Hypothalamus (tissue), 51 donors: ENCODE results near the gene TCEANC.
"Not testable (repeated sequence)": the region's sequence is repeated elsewhere in the genome, so short reads cannot be mapped to it uniquely, and the experiment has no call there.

Experiments used
- DNase-seq, 51 donors: peaks; one replicate each; lab custom pipeline; 2025; lab: John Stamatoyannopoulos, UW

TCEANC gene

GRCh38 chrX:13652850-13653693 lies at the start of gene TCEANC:
Gene TCEANC (plus strand): TSS chrX:13653141. CDS start chrX:13662509, 9,368 bp downstream.
- DNase-seq: peak; percentile 19 to 98 (median 87)

GRCh38 chrX:13605611-13606010 lies 47.3 kb upstream of the TCEANC start:
- no peak for DNase-seq

- no peak for DNase-seq
Observed at GRCh38 chrX:13607331-13607995, 45.5 kb upstream of the TCEANC start.

GRCh38 chrX:13607996-13608365 lies 45.0 kb upstream of the TCEANC start:
- no peak for DNase-seq

GRCh38 chrX:13614154-13614553 lies 38.8 kb upstream of the TCEANC start:
- DNase-seq: no peak

- no peak for DNase-seq
Observed at GRCh38 chrX:13620207-13620606, 32.7 kb upstream of the TCEANC start.

GRCh38 chrX:13622401-13622964 lies 30.5 kb upstream of the TCEANC start:
- no peak for DNase-seq

- DNase-seq: no peak
Observed at GRCh38 chrX:13627306-13627705, 25.6 kb upstream of the TCEANC start.

- not testable (repeated sequence) for DNase-seq
Observed at GRCh38 chrX:13637224-13637623, 15.7 kb upstream of the TCEANC start.

GRCh38 chrX:13638021-13638420 lies 14.9 kb upstream of the TCEANC start:
- DNase-seq: no peak

GRCh38 chrX:13638826-13639225 lies 14.1 kb upstream of the TCEANC start:
- DNase-seq: no peak

- DNase-seq: not testable (repeated sequence)
Observed at GRCh38 chrX:13641684-13642083, 11.3 kb upstream of the TCEANC start.

- no peak for DNase-seq
Observed at GRCh38 chrX:13645464-13646153, 7.3 kb upstream of the TCEANC start.

- peak in 32 of 51 donors; percentile 0 to 50 (median 14) for DNase-seq
Observed at GRCh38 chrX:13646154-13646549, 6.8 kb upstream of the TCEANC start.

GRCh38 chrX:13647709-13648212 lies 5.2 kb upstream of the TCEANC start:
- no peak for DNase-seq

- DNase-seq: not testable (repeated sequence)
Observed at GRCh38 chrX:13648336-13648735, 4.6 kb upstream of the TCEANC start.

- no peak for DNase-seq
Observed at GRCh38 chrX:13649838-13650237, 3.1 kb upstream of the TCEANC start.

- DNase-seq: no peak
Observed at GRCh38 chrX:13650318-13650717, 2.6 kb upstream of the TCEANC start.

- no peak for DNase-seq
Observed at GRCh38 chrX:13651150-13651549, 1.8 kb upstream of the TCEANC start.

- DNase-seq: no peak
Observed at GRCh38 chrX:13652287-13652793, 601 bp upstream of the TCEANC start.

GRCh38 chrX:13654116-13654515 lies 1.2 kb downstream of the TCEANC start:
- peak in 1 of 51 donors; percentile 0 for DNase-seq
